ENCODE results near the gene VSTM2B.

GRCh38 chr19:29508181-29508580 is 17.6 kb upstream of the VSTM2B start:
- no peak for TF ChIP-seq EZH2 (IDR thresholded peaks at IDR 0.05; ENCODE audit: borderline replicate concordance, low read depth, low read length, poor library complexity, severe bottlenecking)
- TF ChIP-seq, protein P1, sequence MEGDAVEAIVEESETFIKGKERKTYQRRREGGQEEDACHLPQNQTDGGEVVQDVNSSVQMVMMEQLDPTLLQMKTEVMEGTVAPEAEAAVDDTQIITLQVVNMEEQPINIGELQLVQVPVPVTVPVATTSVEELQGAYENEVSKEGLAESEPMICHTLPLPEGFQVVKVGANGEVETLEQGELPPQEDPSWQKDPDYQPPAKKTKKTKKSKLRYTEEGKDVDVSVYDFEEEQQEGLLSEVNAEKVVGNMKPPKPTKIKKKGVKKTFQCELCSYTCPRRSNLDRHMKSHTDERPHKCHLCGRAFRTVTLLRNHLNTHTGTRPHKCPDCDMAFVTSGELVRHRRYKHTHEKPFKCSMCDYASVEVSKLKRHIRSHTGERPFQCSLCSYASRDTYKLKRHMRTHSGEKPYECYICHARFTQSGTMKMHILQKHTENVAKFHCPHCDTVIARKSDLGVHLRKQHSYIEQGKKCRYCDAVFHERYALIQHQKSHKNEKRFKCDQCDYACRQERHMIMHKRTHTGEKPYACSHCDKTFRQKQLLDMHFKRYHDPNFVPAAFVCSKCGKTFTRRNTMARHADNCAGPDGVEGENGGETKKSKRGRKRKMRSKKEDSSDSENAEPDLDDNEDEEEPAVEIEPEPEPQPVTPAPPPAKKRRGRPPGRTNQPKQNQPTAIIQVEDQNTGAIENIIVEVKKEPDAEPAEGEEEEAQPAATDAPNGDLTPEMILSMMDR (conservative IDR thresholded peaks at IDR 0.05; ENCODE audit: low read depth, low read length) = no peak
